ENCODE results near the gene IFI27L2. TPM values are rescaled to one million over a fixed set of nuclear protein-coding genes. Genes with fewer than 3 reads are reported as not detected.

IFI27L2 gene, protein sequence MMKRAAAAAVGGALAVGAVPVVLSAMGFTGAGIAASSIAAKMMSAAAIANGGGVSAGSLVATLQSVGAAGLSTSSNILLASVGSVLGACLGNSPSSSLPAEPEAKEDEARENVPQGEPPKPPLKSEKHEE
- 115 and 143 TPM in 2 replicates for polyA plus RNA-seq

DNA sequence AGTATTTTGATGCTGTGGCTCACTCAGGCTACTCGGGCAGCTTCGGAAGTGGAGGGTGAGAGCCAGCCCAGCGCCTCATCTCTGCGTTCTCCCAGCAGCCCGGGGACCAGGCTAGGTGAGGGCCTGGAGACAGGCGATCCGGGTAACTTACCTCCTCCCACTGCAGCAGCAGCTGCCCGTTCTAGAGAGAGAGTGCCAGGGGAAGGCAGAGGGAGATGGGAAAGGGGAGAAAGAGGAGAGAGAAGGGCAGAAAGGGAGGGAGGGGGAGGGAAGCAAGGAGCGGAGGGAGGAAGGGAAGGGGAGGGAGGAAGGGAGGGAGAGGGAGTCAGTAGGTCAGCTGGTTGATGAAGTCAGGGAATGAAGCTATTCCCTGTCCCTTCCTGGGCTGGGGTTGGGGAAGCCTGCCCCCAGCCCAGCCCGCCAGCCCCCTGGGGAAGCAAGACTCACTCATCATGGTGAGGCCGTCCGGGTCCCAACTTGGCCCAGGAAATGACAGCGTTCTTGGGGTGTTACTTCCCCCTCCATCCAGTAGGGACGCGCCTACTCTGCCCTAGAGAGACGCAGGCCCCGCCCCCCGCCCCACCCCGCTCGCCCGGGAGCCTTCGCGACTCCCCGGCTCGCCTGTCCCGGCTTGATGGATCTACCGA is at the start of gene IFI27L2:
Gene IFI27L2, minus strand, starts transcription at position 494 of the 647 bp plus-strand sequence. Its CDS starts 40 bp downstream, at position 454.

DNA sequence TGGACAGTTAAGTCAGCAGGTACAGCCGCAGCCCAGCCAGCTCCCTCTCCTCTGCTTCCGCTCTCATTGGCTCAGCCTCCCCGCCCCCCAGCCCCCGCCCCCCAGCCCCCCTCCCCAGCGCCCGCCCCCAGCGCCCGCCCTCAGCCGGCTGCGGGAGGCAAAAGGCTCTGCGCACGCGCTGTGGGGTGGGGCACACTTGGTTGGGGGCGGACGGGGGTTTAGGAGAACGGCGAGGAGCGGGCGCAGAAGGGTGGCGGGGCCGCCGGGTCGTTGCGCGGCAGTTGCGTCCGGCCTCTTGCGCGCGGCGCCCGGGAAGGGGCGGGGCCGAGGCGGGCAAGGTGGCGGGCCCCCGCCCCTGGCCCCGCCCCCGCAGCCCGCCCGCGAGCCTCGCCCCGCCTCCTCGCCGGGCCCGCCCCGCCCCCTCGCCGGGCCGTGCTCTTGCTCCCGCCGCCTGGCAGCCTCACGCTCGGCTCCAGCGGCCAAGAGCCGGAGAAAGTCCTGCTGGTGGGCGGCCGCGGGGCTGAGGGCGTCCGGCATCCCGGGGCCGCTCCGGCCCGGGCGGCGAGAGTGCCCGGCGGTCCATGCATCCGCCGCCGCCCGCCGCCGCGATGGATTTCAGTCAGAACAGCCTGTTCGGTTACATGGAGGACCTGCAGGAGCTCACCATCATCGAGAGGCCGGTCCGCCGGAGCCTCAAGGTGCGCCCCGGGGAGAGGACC is 44.6 kb upstream of the IFI27L2 start, which contains the start of gene PPP4R4:
Gene PPP4R4, plus strand, starts transcription at position 438 of the 719 bp plus-strand sequence. Its CDS starts 144 bp downstream, at position 582.

DNA sequence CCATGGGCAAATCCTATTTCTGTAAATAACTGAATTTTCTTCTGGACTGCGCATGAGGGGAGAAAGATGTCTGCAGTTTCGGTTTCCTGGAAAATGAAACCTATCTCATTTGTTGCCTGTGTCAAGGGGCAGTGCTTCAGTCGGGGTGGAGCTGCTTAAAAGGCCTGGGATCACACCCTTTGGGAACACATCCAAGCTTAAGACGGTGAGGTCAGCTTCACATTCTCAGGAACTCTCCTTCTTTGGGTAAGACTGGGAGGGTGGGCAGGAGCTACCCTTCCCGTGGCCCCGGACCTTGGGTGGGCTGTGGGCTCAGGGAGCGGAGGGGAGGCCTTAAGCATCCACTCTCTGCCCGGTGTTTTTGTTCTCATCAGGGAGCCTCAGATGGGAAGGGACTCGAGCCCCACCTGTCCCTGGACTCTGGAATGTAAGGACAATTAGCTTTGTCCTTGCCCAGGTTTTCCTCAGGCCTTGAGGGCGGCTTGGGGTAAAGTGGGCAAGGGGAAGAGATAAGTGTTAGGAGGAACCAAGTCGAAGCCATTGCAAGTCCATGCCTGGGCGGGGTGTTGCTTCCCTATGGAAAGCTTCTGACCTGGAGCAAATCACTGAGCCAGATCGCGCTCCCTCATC is 18.7 kb downstream of the IFI27L2 start, which contains the start of gene IFI27:
Gene IFI27, plus strand, starts transcription at position 185 of the 630 bp plus-strand sequence.

DNA sequence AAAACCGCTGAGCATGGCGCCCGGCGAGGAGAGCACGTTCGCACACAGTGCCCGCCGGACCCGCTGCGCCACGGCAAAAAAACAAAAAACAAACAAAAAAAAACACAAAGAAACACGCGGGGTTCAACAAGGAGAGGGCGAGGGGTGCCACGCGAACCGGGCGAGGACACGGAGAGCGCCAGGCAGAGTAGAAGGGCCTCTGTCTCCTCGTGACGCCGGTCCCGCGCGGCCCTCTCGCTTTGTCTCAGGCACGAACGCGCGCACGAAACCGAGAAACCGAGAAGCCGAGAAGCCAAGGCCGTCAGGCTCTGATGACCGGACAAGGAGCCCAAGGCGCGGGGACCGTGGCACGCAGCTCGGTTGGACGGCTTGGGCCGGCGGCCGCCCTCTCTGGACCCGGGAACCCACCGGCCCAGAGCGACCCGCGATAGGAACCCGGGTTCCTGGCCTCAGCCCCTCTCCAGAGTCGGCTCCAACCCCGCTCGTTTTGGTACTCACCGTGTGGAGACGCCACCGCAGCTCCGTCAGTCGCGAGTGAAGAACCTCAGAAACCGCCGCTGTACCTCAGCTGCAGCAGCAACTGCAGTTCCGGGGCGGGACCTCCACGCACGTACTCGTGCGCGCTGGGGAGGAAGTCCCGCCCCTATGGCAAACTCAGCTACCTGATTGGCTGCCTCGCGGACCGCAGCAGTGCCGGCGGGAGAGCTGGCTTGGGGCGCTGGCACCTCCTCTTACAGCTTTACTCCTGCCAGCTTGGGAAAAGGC is 48.6 kb downstream of the IFI27L2 start, which contains the start of the genes DDX24 and IFI27L1:
Gene DDX24, minus strand, starts transcription at position 582 of the 765 bp plus-strand sequence. CDS start 1,460 bp downstream, outside the sequence.
Gene IFI27L1, plus strand, starts transcription at position 690 of the 765 bp plus-strand sequence. CDS start 15,628 bp downstream, outside the sequence.

Other genes starting within 250 kb of the IFI27L2 start
- gene FAM181A, start 202.3 kb downstream of the IFI27L2 start, polyA plus RNA-seq = not detected in 2 replicates
- gene ASB2, start 153.0 kb downstream of the IFI27L2 start, polyA plus RNA-seq = not detected in 2 replicates
- not detected in 2 replicates for gene CCDC197, start 132.3 kb downstream of the IFI27L2 start, polyA plus RNA-seq
- 2.5 and 4.2 TPM in 2 replicates for gene OTUB2, start 103.3 kb downstream of the IFI27L2 start, polyA plus RNA-seq
- gene DDX24, start 48.4 kb downstream of the IFI27L2 start, polyA plus RNA-seq = 652 and 739 TPM in 2 replicates
- gene IFI27L1, start 48.3 kb downstream of the IFI27L2 start, polyA plus RNA-seq = 175 and 214 TPM in 2 replicates
- 21.2 and 29.9 TPM in 2 replicates for gene IFI27, start 18.9 kb downstream of the IFI27L2 start, polyA plus RNA-seq
- gene PPP4R4, start 44.7 kb upstream of the IFI27L2 start, polyA plus RNA-seq = 87.8 and 101 TPM in 2 replicates
- gene SERPINA10, start 163.7 kb upstream of the IFI27L2 start, polyA plus RNA-seq = 0.84 and 1.7 TPM in 2 replicates
- not detected in 2 replicates for gene SERPINA6, start 193.7 kb upstream of the IFI27L2 start, polyA plus RNA-seq
- gene SERPINA2, start 237.1 kb upstream of the IFI27L2 start, polyA plus RNA-seq = not detected in 2 replicates